ENCODE data around the gene S100A10.

S100A10 gene

DNA sequence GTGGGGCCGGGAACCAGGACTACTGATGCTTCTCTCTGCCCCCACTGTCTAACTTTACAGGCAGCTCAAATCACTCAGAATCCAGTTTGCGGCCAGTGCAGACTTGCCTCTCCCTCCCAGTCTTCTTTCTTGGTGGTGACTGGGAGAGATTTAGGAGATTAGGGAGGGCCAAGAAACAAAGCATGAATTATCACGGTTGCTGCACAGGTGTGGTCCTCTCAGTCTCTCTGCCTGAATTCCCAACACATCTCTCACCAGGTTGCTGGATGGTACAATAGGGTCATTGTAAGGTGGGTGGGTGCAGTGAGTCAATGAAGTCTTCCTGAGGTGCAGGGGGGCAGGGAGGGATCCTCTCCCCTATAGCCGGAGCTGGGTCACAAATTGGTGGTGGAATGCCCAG lies 30.6 kb upstream of the S100A10 start:
- no peak for DNase-seq
- no peak for TF ChIP-seq POLR2A (IDR thresholded peaks at IDR 0.05; ENCODE audit: low read length)
- no peak for TF ChIP-seq GATA1 (IDR thresholded peaks at IDR 0.05; ENCODE audit: low read depth, low read length)

DNA sequence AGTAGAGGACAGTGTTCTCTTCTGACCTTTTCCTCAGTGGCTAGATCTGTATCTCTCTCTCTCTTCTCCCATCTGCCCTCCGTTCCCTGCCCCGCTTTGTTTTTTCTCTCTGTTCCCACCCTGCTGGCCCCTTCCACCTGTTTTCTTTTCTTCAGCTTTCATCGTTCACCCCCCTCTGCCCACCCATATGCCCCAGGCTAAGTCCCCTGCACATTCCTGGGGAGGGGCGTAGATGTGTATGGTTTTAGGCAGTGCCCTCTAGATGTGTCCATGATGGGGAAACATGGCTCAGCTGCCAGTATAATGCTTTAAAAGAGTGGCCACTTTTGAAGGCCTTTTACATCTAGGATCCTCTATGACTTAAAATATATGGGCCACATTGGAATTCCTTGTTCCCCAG lies 29.6 kb upstream of the S100A10 start:
- DNase-seq, result no peak

DNA sequence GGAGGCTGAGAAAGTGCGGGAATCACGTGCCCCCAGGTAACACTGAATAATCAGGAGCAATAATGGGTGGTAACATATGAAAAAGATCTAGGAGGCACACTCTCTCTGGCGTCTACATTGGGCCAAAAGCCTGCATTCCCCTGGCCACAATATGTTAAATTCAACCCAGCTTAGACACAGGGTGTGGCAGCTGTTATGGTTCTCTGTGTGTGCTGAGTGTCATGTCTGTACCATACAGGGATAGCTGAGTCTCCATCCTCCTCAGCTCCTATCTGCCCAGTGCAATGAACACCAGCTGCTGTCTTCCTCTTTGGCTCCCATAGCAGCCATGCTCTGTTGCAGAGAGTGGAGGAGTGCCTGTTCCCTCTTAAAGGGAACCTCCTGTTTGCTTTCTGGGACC lies 28.8 kb upstream of the S100A10 start:
- no peak for TF ChIP-seq GATA1 (IDR thresholded peaks at IDR 0.05; ENCODE audit: low read depth, low read length)
- no peak for TF ChIP-seq POLR2A (IDR thresholded peaks at IDR 0.05; ENCODE audit: low read length)
- DNase-seq, result no peak

More for the DNA sequence above, 29.6 kb upstream of the S100A10 start:
- no peak for TF ChIP-seq GATA1 (IDR thresholded peaks at IDR 0.05; ENCODE audit: low read depth, low read length)
- no peak for TF ChIP-seq POLR2A (IDR thresholded peaks at IDR 0.05; ENCODE audit: low read length)

DNA sequence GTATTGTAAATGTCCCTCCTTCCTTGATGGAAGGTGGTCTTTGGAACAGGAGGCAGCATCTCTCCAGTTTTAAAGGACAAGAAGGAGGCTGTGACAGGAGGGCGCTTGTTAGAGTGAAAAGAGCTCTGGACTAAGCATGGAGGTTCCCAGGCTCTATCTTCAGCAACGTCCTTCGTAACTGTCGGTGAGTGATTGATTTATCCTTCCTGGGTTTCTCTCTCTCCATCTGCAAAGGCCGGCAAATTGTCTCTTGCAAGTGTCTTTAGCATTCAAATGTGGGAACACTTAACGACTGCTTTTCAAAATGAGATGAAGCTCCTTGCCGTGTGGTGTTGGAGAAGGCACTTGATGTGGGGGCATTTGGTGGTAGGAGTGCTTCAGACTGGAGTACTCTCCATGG lies 27.9 kb upstream of the S100A10 start:
- TF ChIP-seq GATA1 (IDR thresholded peaks at IDR 0.05; ENCODE audit: low read depth, low read length) (no peak), POLR2A (IDR thresholded peaks at IDR 0.05; ENCODE audit: low read length) (no peak)
- DNase-seq, result no peak

DNA sequence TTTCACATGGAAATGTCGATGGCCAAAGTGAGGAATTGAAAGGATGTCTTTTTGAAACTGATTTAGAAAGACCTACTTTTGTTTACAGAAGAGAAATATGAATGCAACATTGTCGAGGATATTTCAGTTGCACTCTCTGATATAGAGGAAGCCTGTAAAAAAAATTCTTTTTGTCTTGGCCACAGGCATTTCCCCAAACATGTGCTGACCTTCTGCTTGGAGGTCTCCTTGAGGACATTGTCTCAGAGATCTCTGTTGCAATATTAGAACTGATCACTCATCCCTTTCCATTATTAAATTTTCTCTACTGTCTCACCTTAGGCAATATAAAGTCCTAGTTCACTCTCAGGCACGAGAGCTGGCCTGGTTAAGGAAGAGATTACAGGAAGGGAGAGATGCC lies 27.2 kb upstream of the S100A10 start:
- DNase-seq, result no peak
- TF ChIP-seq POLR2A (IDR thresholded peaks at IDR 0.05; ENCODE audit: low read length) (no peak), GATA1 (IDR thresholded peaks at IDR 0.05; ENCODE audit: low read depth, low read length) (no peak)

DNA sequence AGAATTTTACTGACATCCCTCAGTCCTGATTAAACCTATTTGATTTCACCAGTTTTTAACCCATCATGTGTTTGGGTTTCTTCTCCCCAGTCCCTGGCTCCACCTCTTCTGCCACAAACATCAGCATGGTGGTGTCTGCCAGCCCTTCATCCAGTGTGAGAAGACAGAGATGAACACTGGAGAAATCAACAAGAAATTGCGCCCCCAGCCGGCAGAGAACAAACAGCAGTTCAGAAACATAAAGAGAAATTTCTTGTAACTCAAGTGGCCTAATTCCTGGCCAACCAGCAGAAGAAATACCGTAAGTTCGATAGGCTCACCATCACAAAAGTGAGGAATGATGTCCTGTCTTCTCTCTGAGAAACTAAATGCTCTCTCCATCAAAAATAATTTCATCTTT lies 24.9 kb upstream of the S100A10 start:
- peak; percentile 27 to 37 for DNase-seq
- TF ChIP-seq POLR2A (IDR thresholded peaks at IDR 0.05; ENCODE audit: low read length) (no peak), GATA1 (IDR thresholded peaks at IDR 0.05; ENCODE audit: low read depth, low read length) (no peak)

DNA sequence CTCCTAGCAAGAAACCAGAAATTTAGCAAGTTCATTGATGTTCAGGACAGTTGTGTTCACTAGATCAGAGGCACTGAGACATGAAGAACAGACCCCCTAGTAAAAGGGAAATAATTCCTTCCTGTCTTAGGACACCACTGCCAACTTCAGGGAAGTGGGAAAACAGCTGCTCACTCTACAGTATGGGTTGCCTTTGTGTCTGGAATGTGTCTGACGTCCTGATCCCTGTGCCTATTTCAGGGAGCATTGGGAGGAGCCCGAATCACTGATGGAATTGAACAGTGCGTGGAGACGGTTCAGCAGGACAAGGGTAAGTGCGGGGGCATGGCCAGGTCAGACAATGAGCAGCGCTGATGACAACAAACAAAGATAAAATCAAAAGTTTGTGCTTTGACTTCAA lies 22.1 kb upstream of the S100A10 start:
- TF ChIP-seq POLR2A (IDR thresholded peaks at IDR 0.05; ENCODE audit: low read length) (no peak), GATA1 (IDR thresholded peaks at IDR 0.05; ENCODE audit: low read depth, low read length) (no peak)
- no peak for DNase-seq

DNA sequence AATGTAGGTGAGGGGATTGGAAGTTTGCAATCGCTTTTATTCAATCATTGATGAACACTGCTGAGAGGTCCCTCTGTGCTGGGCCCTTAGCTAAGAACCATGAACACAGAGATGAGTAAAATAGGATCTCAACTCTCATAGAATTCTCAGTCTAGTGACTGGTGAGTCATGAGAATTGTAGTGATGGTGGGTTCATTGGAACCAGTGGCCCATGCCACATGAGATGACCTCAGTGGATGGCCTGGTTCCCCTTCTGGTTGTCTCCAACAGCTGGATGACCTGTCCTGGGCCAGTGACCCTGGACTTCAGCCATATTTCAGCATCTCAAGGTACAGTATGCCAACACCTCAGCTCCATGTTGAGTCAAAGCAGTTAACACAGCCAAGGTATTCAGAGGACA lies 21.3 kb upstream of the S100A10 start:
- TF ChIP-seq GATA1 (IDR thresholded peaks at IDR 0.05; ENCODE audit: low read depth, low read length) (no peak), POLR2A (IDR thresholded peaks at IDR 0.05; ENCODE audit: low read length) (no peak)
- no peak for DNase-seq

DNA sequence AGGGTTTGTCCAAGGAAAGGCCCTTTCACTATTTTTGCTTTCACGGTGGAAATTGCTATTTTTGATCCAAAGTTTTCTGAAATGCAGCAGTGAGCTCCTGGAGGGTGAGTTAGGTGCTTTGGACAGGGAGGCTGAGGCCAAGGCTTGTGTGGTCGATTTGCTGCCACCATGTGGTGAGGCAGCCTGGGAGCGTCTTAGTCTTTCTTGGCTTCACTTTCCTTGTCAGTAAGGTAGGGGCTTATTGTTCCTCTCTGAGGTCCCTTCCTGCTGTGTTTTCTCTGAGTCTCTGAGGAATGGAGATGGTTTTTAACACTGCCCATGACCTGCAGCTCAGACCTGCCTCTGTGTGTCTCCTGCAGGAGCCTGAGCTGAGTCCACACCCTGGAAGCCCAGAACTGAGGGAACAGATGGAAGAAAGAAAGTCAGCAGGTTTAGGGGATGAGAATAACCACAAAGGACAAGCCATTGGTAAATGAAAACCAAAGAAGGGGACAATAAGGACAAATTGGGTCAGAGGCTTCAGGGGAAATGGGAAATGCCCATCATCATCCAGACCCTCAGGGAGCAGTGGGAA lies 20.1 kb upstream of the S100A10 start:
- DNase-seq, result peak; percentile 52 to 67
- TF ChIP-seq POLR2A (IDR thresholded peaks at IDR 0.05; ENCODE audit: low read length) (no peak), GATA1 (IDR thresholded peaks at IDR 0.05; ENCODE audit: low read depth, low read length) (no peak)

DNA sequence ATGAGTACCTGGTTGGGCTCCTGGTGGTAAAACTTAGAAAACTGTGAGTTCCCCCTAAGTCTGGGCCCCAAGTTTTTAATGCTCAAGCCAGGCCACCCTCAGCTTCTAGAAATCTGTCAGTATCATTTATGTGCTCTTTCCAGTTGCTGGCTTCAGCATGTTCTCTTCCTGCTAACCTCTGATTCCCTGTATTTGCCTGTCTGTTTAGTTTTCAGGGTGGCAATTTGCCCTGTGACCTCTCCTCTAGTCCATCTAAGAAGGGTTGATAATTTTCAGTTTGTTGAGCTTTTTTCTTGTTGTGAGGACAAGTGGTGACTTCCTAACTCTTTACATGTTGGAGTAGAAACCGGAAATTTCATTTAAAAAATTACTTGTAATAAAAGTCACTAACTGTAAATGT lies 16.0 kb upstream of the S100A10 start:
- no peak for DNase-seq
- TF ChIP-seq GATA1 (IDR thresholded peaks at IDR 0.05; ENCODE audit: low read depth, low read length) (no peak), POLR2A (IDR thresholded peaks at IDR 0.05; ENCODE audit: low read length) (no peak)

DNA sequence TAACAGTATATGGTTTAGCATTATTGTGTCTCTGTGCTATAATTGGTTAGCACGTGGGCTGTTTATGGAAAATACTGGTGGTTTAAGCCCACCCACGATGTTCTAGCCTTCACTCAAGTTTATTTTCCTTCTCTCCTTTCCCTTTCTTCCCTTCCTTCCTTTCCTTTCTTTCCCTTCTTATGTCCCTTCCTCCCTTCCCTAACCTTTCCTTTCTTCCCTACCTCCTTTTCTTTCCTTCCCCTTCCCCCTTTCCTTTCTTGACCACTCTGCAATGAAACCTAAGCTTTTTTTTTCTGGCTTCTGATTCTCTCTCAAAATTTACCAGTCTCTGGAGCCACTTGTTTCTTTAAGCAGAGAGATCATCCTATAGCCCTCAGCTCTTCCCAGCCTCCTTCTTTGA lies 13.4 kb upstream of the S100A10 start:
- TF ChIP-seq POLR2A (IDR thresholded peaks at IDR 0.05; ENCODE audit: low read length), result no peak
- no peak for TF ChIP-seq GATA1 (IDR thresholded peaks at IDR 0.05; ENCODE audit: low read depth, low read length)
- DNase-seq, result no peak

DNA sequence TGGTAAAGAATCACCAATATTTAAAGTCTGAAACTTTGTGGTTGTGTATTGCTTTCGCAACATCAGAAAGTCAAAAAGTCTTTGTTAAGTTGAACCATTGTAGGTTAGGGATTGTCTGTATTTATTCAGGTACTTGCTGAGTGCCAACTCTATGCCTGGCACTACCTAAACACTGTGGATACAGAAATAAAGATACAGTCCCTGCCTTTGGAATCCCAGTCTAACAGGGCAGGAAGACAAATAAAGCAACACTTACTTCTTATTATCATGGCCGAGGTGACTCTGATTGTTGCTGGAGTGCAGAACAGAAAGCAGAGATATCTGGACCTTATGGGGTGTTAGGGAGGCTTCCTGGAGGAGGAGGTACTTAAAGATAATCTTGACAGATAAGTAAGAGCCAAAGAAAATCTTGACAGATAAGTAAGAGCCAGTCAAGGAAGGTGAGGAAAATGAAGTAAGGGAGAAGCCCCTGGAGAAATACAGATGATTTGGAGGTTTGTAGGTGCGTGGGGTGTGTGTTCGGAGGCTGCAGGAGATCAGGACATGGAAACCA lies 11.8 kb upstream of the S100A10 start:
- TF ChIP-seq POLR2A (IDR thresholded peaks at IDR 0.05; ENCODE audit: low read length), result no peak
- no peak for TF ChIP-seq GATA1 (IDR thresholded peaks at IDR 0.05; ENCODE audit: low read depth, low read length)
- no peak for DNase-seq

DNA sequence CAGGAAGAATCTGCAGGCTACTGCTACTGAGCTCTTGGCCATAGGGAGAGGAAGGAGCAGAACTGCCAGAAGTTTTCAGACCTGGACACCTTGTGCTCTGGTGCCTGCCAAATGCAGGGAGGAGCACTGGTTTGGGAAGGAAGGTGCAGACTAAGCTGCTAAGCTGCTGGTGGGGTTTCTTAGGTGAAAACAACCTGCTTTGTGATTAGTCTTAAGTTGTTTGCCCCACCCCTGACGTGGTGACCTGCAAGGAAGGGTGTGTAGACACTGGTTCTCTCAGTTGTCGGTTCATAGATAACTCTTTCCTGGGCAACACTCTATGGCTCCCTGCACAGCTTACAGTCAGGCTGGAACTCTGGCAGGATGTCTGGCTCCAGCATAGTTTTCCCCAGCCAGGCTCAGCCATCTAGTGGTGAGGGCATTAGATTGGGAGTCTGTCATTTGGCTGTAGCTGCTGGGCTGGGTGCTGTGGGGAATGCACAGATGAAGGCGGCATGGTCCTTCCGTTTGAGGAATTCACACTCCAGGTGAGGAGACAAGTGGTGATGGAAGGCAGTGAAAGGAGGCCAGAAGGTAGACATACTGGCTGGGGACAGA lies 10.3 kb upstream of the S100A10 start:
- no peak for DNase-seq
- no peak for TF ChIP-seq GATA1 (IDR thresholded peaks at IDR 0.05; ENCODE audit: low read depth, low read length)
- no peak for TF ChIP-seq POLR2A (IDR thresholded peaks at IDR 0.05; ENCODE audit: low read length)

DNA sequence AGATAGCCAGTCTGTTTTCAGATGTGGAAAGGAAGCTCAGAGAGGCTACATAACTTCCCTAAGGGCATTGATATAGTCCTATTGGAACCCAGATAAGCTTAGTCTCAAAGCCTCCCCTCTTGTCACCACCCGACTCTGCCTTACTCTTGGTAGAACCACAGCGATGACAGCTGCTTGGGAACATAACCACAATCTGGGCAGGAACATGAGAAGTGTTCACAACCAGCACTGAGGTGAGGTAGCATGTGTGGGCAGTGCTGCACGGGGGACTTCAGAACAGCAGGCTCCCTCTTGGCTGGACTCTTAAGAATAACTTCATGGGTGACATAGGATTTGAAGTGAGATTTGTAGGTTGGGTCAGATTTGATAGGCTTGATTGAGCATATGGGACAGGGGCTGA lies 9.3 kb upstream of the S100A10 start:
- TF ChIP-seq POLR2A (IDR thresholded peaks at IDR 0.05; ENCODE audit: low read length) (no peak), GATA1 (IDR thresholded peaks at IDR 0.05; ENCODE audit: low read depth, low read length) (no peak)
- DNase-seq, result no peak
